Pancreas (tissue), 10 donors: ENCODE results near the gene PARVA. TPM values are rescaled to one million over a fixed set of nuclear protein-coding genes. Genes with fewer than 3 reads are reported as not detected.
A peak's percentile ranks its signal among the peaks of the same experiment; 100 is the strongest.

Source experiments
- ATAC-seq, 4 donors: fragments of 200-7000 bp; cut with Tn5 transposase; one replicate each; pipeline versions ENCODE4 v1.8.0 to v1.9.1; 2020; ENCODE audit warnings: mild to moderate bottlenecking in 4 of 4, moderate library complexity in 4 of 4
- DNase-seq, 6 donors: peaks; one replicate each; pipeline ENCODE4 v3.0.0-alpha.2; 2020
- FAIRE-seq: peaks from 2 replicates; lab custom pipeline; 2012; peaks lifted over from hg19 to GRCh38; lab: Jason Lieb, UNC
- H3K27ac ChIP-seq, 4 donors: fragments of 200-600 bp; sonication (generic); 1 replicate in 3 of 4; 2 replicates in 1 of 4; pipeline versions ENCODE4 v1.5.0 to v1.8.0; 2020
- H3K27me3 ChIP-seq, 4 donors: fragments of 200-600 bp; one replicate each; pipeline ENCODE4 v1.8.0; 2021
- H3K36me3 ChIP-seq, 3 donors: fragments of 200-600 bp; sonication (generic) in 1 of 3; one replicate each; pipeline versions ENCODE4 v1.5.0 to v1.8.0; 2020 to 2021
- H3K4me1 ChIP-seq, 3 donors: fragments of 200-600 bp; one replicate each; pipeline ENCODE4 v1.8.0; 2021
- H3K4me3 ChIP-seq, 4 donors: fragments of 200-600 bp; sonication (generic) in 2 of 4; one replicate each; pipeline versions ENCODE4 v1.5.0 to v1.8.0; 2020 to 2021
- H3K9me3 ChIP-seq, 4 donors: fragments of 200-600 bp; one replicate each; pipeline ENCODE4 v1.8.0; 2021
- CTCF ChIP-seq, 4 donors: fragments of 200-600 bp; sonication (generic) in 3 of 4; IDR thresholded peaks; one replicate each; pipeline versions ENCODE4 v1.5.0 to v1.8.0; 2021; ENCODE audit warnings: antibody characterized with exemption in 4 of 4
- WGBS, 2 donors: extraction: QIAGEN DNeasy Blood & Tissue Kit; methylation state at CpG; one replicate each; pipeline ENCODE4 v1.1.7; 2013; 5-methylcytosine and 5-hydroxymethylcytosine counted together
- intact Hi-C, 3 donors: fragments of 100-400 bp; cut with DNase I; formaldehyde crosslinking; loops; one replicate each; pipeline versions ENCODE4 v1.11.1 to v1.14.2; 2022
- polyA plus RNA-seq, 2 donors: library from polyadenylated mRNA; stranded (reverse); fragments of 200-250 nt; gene quantifications; one replicate each; pipeline ENCODE4 v1.2.3, GENCODE V29; 2013
- total RNA-seq, 6 donors: library from RNA; stranded (reverse); fragmentation: NEBNext Ultra II Directional in 4 of 6; extraction: Animal tissue kit (Norgen Biotek cat#: 25700) in 4 of 6; gene quantifications; one replicate each; pipeline versions ENCODE4 v1.2.1 to v1.2.4, GENCODE V29; 2021 to 2023
- donor health status: healthy with polysubstance abuse.
- donor health status: DM: no; HTN: no; CAD: no; lungs with moderate emphysema.
- donor health status: DM: no; HTN: no; CAD: no.
- donor health status: control.
- donor health status: control.
- donor health status: Bipolar disorder and iron deficiency.
- donor health status: DM: yes; HTN: yes; CAD: no.
- donor health status: DM: no; HTN: no; CAD: no.
- donor health status: DM: no; HTN: no; CAD: no.
- donor health status: DM: yes; HTN: yes; CAD: no.

Gene PARVA
- total and polyA plus RNA-seq, 8 donors, result 12.4 to 61.9 (median 43.1) TPM

DNA sequence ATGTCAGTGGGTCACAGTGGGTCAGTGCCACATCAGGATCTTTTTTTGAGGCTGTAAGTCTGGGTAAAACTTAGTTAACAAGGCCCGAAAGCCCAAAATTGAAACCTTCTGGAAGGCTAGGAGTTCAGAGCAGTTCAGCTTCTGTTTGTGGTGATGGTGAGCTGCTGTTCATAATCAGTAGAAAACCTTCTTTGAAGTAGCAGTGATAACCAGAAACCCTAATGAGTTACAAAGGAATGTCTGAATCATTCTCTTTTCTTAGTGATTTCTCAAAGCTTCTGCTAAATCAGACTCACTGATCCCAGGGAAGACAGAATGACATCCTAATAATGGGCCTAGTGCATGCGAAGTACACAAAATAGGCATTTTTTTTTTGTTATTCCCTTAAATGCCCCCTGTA is 124.7 kb downstream of the PARVA start:
- no peaks in the 10 kb centered on the region for H3K4me1 ChIP-seq
- no peak overlapping the region for H3K27ac ChIP-seq
- ATAC-seq (no peak), DNase-seq (no peak), FAIRE-seq (no peak)
- H3K4me3 ChIP-seq, result no peak overlapping the region
- H3K36me3 ChIP-seq, result peaks cover 0 to 12% (median 0%) of the 10 kb centered on the region in 3 donors
- no peaks in the 10 kb centered on the region for H3K9me3 ChIP-seq
- no peak for TF ChIP-seq CTCF (IDR thresholded peaks at IDR 0.05)
- 96 to 99% methylated on average over 2 of the region's 2 CpGs for WGBS, 2 donors
- H3K27me3 ChIP-seq, result no peaks in the 10 kb centered on the region
- intact Hi-C loops, result no loop called here

DNA sequence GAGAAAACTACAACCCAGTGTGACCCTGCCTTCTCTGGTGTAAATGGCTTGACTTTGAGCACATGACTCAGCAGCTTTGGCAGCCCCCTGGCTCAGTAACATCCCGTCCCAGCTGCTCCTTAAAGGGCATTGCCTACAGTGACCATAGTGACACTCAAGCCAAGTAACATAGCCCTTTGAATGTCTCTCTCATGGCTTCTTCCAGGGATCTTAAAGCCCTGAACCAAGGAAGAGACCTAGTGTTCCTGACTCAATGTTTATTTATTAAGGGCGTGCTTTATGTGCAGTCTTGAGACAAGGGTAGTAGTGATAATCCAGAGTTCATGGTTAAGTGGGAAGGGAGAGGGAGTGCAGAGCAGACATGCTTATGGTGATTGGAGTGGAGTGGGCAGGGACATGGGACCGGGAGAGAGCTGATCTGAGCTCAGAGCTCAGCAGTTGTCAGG is 125.7 kb downstream of the PARVA start:
- no peak for TF ChIP-seq CTCF (IDR thresholded peaks at IDR 0.05)
- Histone ChIP-seq H3K36me3 (peaks cover 0 to 19% (median 0%) of the 10 kb centered on the region in 3 donors), H3K27me3 (no peaks in the 10 kb centered on the region), H3K9me3 (no peaks in the 10 kb centered on the region), H3K4me3 (no peak overlapping the region), H3K27ac (no peak overlapping the region), H3K4me1 (no peaks in the 10 kb centered on the region)
- 92% methylated on average over 3 of the region's 3 CpGs for WGBS, 2 donors
- intact Hi-C loops, result no loop called here
- ATAC-seq (peak in 1 of 4 donors; percentile 29), FAIRE-seq (no peak), DNase-seq (no peak)

- Histone ChIP-seq H3K27ac (no peak overlapping the region), H3K9me3 (no peaks in the 10 kb centered on the region), H3K4me3 (no peak overlapping the region), H3K27me3 (no peaks in the 10 kb centered on the region), H3K4me1 (no peaks in the 10 kb centered on the region), H3K36me3 (peaks cover 0 to 23% (median 0%) of the 10 kb centered on the region in 3 donors)
- DNase-seq (no peak), FAIRE-seq (no peak), ATAC-seq (no peak)
- intact Hi-C loops, result no loop called here
- no peak for TF ChIP-seq CTCF (IDR thresholded peaks at IDR 0.05)
- WGBS, 2 donors, result 38% methylated on average over 3 of the region's 3 CpGs
Measured at GRCh38 chr11:12503886-12504285, 126.5 kb downstream of the PARVA start.

DNA sequence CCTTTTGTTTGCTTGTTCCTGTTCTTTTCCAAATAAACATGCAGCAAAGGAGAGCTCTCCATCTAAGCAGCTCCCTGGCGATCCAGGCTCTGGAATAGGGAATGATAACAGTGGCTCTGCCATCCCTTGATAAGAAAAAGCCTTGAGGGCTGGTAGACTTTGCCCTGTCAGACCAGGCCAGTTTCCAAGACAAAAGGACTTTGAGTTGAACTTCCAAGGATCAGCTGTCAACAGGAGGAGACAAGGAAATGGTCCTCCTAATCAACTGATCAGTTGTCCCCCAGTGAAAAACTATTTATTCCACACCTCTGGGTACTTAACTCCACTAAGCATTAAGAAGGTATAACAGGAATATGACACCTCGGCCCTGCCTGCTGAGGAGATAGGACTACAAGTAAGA is 127.8 kb downstream of the PARVA start:
- 58 to 71% methylated on average over 2 of the region's 2 CpGs for WGBS, 2 donors
- ATAC-seq (no peak), DNase-seq (no peak), FAIRE-seq (no peak)
- H3K4me3 ChIP-seq, result no peak overlapping the region
- H3K4me1 ChIP-seq, result no peaks in the 10 kb centered on the region
- no peak overlapping the region for H3K27ac ChIP-seq
- TF ChIP-seq CTCF (IDR thresholded peaks at IDR 0.05), result no peak
- H3K9me3 ChIP-seq, result no peaks in the 10 kb centered on the region
- no peaks in the 10 kb centered on the region for H3K27me3 ChIP-seq
- intact Hi-C loops, result no loop called here
- peaks cover 0 to 29% (median 5%) of the 10 kb centered on the region in 3 donors for H3K36me3 ChIP-seq

- Histone ChIP-seq H3K9me3 (no peaks in the 10 kb centered on the region), H3K27ac (no peak overlapping the region), H3K27me3 (no peaks in the 10 kb centered on the region), H3K4me1 (no peaks in the 10 kb centered on the region), H3K4me3 (no peak overlapping the region), H3K36me3 (peaks cover 0 to 29% (median 5%) of the 10 kb centered on the region in 3 donors)
- intact Hi-C loops, result no loop called here
- TF ChIP-seq CTCF (IDR thresholded peaks at IDR 0.05), result no peak
- no peak for DNase-seq
- ATAC-seq, result no peak
- FAIRE-seq, result no peak
Measured at GRCh38 chr11:12506404-12506921, 129.1 kb downstream of the PARVA start.
